Stimulated activated CD4-positive, alpha-beta T cell treated with anti-CD3 and anti-CD28 coated beads, Interleukin-15, amount 100 ng/mL, for 1 hour (primary cell): ENCODE measurements around the gene STAC.
"Not testable (repeated sequence)": the region's sequence is repeated elsewhere in the genome, so short reads cannot be mapped to it uniquely, and the experiment has no call there.

Experiments
- DNase-seq, 2 donors: peaks; one replicate each; pipeline ENCODE4 v3.0.0-alpha.2; 2020; ENCODE audit warnings: low read depth in 1 of 2, low spot score in 1 of 2

STAC gene

GRCh38 chr3:36411587-36411986, 31.3 kb downstream of the STAC start:
- DNase-seq = no peak

GRCh38 chr3:36416599-36416998, 36.3 kb downstream of the STAC start:
- DNase-seq = no peak

GRCh38 chr3:36417237-36417636, 36.9 kb downstream of the STAC start:
- DNase-seq = no peak

- DNase-seq = no peak
These were observed 38.0 kb downstream of the STAC start for GRCh38 chr3:36418296-36418695.

- DNase-seq = no peak
These were observed 48.1 kb downstream of the STAC start for GRCh38 chr3:36428445-36428844.

- no peak for DNase-seq
These were observed 49.7 kb downstream of the STAC start for GRCh38 chr3:36429986-36430485.

- no peak for DNase-seq
These were observed 53.2 kb downstream of the STAC start for GRCh38 chr3:36433511-36433910.

- DNase-seq = no peak
These were observed 54.6 kb downstream of the STAC start for GRCh38 chr3:36434687-36435426.

GRCh38 chr3:36443028-36443686, 62.9 kb downstream of the STAC start:
- no peak for DNase-seq

- no peak for DNase-seq
These were observed 64.6 kb downstream of the STAC start for GRCh38 chr3:36444909-36445308.

- no peak for DNase-seq
These were observed 66.0 kb downstream of the STAC start for GRCh38 chr3:36446276-36446675.

- DNase-seq = no peak
These were observed 66.8 kb downstream of the STAC start for GRCh38 chr3:36447061-36447460.

GRCh38 chr3:36451816-36452215, 71.5 kb downstream of the STAC start:
- DNase-seq = no peak

GRCh38 chr3:36453213-36453612, 72.9 kb downstream of the STAC start:
- not testable (repeated sequence) for DNase-seq

- not testable (repeated sequence) for DNase-seq
These were observed 73.6 kb downstream of the STAC start for GRCh38 chr3:36453896-36454295.

- DNase-seq = no peak
These were observed 75.1 kb downstream of the STAC start for GRCh38 chr3:36455406-36455805.

GRCh38 chr3:36456784-36457183, 76.5 kb downstream of the STAC start:
- DNase-seq = no peak

GRCh38 chr3:36457667-36458066, 77.4 kb downstream of the STAC start:
- no peak for DNase-seq

GRCh38 chr3:36459177-36459576, 78.9 kb downstream of the STAC start:
- no peak for DNase-seq

GRCh38 chr3:36461597-36461996, 81.3 kb downstream of the STAC start:
- DNase-seq = no peak

- not testable (repeated sequence) for DNase-seq
These were observed 91.7 kb downstream of the STAC start for GRCh38 chr3:36472045-36472444.

GRCh38 chr3:36475558-36475957, 95.3 kb downstream of the STAC start:
- no peak for DNase-seq
